PC-9 (cell line): ENCODE data around the gene TOMM5. TPM values are rescaled to one million over a fixed set of nuclear protein-coding genes. Genes with fewer than 3 reads are reported as not detected.

Experiments
- BruUV-seq: library from RNA; stranded (reverse); fragments of 400-500 nt; replicated peaks from 2 replicates; lab custom pipeline; 2021; lab: Mats Ljungman, UMichigan
- CTCF ChIA-PET: fragments of 300-600 bp; sonication (Branson Sonifier 250); formaldehyde crosslinking; loops from one replicate; lab custom pipeline; 2022; ENCODE audit warnings: antibody characterized with exemption; lab: Charles Lee
- POLR2A ChIA-PET: fragments of 300-600 bp; sonication (Branson Sonifier 250); formaldehyde crosslinking; loops from one replicate; lab custom pipeline; 2022; ENCODE audit warnings: antibody characterized with exemption; ENCODE audit not compliant: unreplicated experiment; lab: Charles Lee
- DNase-seq, 2 experiments: peaks; one replicate each; pipeline versions ENCODE4 v3.0.0 to v3.0.0-alpha.2; 2015 to 2022; ENCODE audit warnings: mixed read lengths in 1 of 2
- H2AFZ ChIP-seq: fragments of 200-600 bp; sonication (generic); 2 replicates; pipeline ENCODE4 v1.8.1; 2017; ENCODE audit warnings: antibody characterized with exemption
- H3F3A ChIP-seq: fragments of 200-600 bp; sonication (generic); 2 replicates; pipeline ENCODE4 v1.8.1; 2017; ENCODE audit warnings: antibody characterized with exemption, mild to moderate bottlenecking, low read depth; ENCODE audit not compliant: insufficient read depth
- H3K27ac ChIP-seq: fragments of 200-600 bp; sonication (generic); 2 replicates; pipeline ENCODE4 v1.6.1; 2016; ENCODE audit warnings: mixed run types
- H3K27me3 ChIP-seq: fragments of 200-600 bp; sonication (generic); 2 replicates; pipeline ENCODE4 v1.6.1; 2016; ENCODE audit warnings: low read depth, mixed run types; ENCODE audit not compliant: insufficient read depth
- H3K36me3 ChIP-seq: fragments of 200-600 bp; sonication (generic); 2 replicates; pipeline ENCODE4 v1.6.1; 2016; ENCODE audit warnings: low read depth, mixed run types
- H3K4me1 ChIP-seq: fragments of 200-600 bp; sonication (generic); replicated peaks from 2 replicates; pipeline ENCODE4 v1.6.1; 2016; ENCODE audit warnings: mixed run types; ENCODE audit not compliant: insufficient read depth
- H3K4me2 ChIP-seq: fragments of 200-600 bp; sonication (generic); 2 replicates; pipeline ENCODE4 v1.6.1; 2017; ENCODE audit warnings: mixed run types
- H3K4me3 ChIP-seq: fragments of 200-600 bp; sonication (generic); 2 replicates; pipeline ENCODE4 v1.6.1; 2016; ENCODE audit warnings: mixed run types
- H3K79me2 ChIP-seq: fragments of 200-600 bp; sonication (generic); 2 replicates; pipeline ENCODE4 v1.6.1; 2017; ENCODE audit warnings: low read depth, mixed run types
- H3K9me2 ChIP-seq: fragments of 200-600 bp; sonication (generic); 2 replicates; pipeline ENCODE4 v1.8.1; 2017; ENCODE audit warnings: mild to moderate bottlenecking; ENCODE audit not compliant: insufficient read depth
- H3K9me3 ChIP-seq: fragments of 200-600 bp; sonication (generic); 2 replicates; pipeline ENCODE4 v1.8.1; 2016; ENCODE audit warnings: low read depth; ENCODE audit not compliant: insufficient read depth
- H4K20me1 ChIP-seq: fragments of 200-600 bp; sonication (generic); 2 replicates; pipeline ENCODE4 v1.8.1; 2017; ENCODE audit not compliant: insufficient read depth
- CTCF ChIP-seq: fragments of 200-600 bp; sonication (generic); conservative IDR thresholded peaks from 2 replicates; pipeline ENCODE4 v1.6.1; 2017; ENCODE audit warnings: mixed run types, antibody characterized with exemption, mild to moderate bottlenecking, moderate library complexity
- EZH2 ChIP-seq: fragments of 200-600 bp; sonication (generic); IDR thresholded peaks from 2 replicates; pipeline ENCODE4 v1.8.0; 2017; ENCODE audit warnings: antibody characterized with exemption, low read depth
- intact Hi-C: fragments of 100-400 bp; cut with micrococcal nuclease; formaldehyde crosslinking; loops from one replicate; pipeline ENCODE4 v1.10.0; 2022; ENCODE audit not compliant: unreplicated experiment
- total RNA-seq: library from RNA; stranded (reverse); gene quantifications from 2 replicates; pipeline ENCODE4 v1.2.3, GENCODE V29; 2021

The TOMM5 gene
- total RNA-seq, 1 experiment from 2014 or later: 78.2 TPM

- Histone ChIP-seq H3K4me3 (no peak overlapping the region), H3K4me1 (no peaks in the 10 kb centered on the region), H2AFZ (no peak overlapping the region), H3K9me2 (no peaks in the 10 kb centered on the region), H3K27me3 (no peaks in the 10 kb centered on the region), H3F3A (no peaks in the 10 kb centered on the region), H3K36me3 (no peaks in the 10 kb centered on the region), H4K20me1 (no peaks in the 10 kb centered on the region), H3K9me3 (no peaks in the 10 kb centered on the region), H3K27ac (no peak overlapping the region), H3K4me2 (no peak overlapping the region), H3K79me2 (no peaks in the 10 kb centered on the region)
- DNase-seq: no peak
- BruUV-seq: no TSS peak
- TF ChIP-seq CTCF (no peak), EZH2 (no peak)
- intact Hi-C loops: no loop called here
- ChIA-PET CTCF (no interaction called here), POLR2A (no interaction called here)
Observed at GRCh38 chr9:37620396-37620795, 28.0 kb upstream of the TOMM5 start.

- Histone ChIP-seq H3K9me2 (no peaks in the 10 kb centered on the region), H3K27me3 (no peaks in the 10 kb centered on the region), H3K79me2 (no peaks in the 10 kb centered on the region), H3K4me1 (no peaks in the 10 kb centered on the region), H3K4me3 (no peak overlapping the region), H3K27ac (no peak overlapping the region), H3K4me2 (no peak overlapping the region), H3F3A (no peaks in the 10 kb centered on the region), H3K9me3 (no peaks in the 10 kb centered on the region), H4K20me1 (no peaks in the 10 kb centered on the region), H3K36me3 (no peaks in the 10 kb centered on the region), H2AFZ (no peak overlapping the region)
- BruUV-seq: no TSS peak
- TF ChIP-seq EZH2: no peak
- no peak for TF ChIP-seq CTCF
- ChIA-PET CTCF (no interaction called here), POLR2A (no interaction called here)
- DNase-seq: no peak
- intact Hi-C loops: no loop called here
Observed at GRCh38 chr9:37619806-37620205, 27.4 kb upstream of the TOMM5 start.

GRCh38 chr9:37618817-37619216, 26.4 kb upstream of the TOMM5 start:
- Histone ChIP-seq H2AFZ (no peak overlapping the region), H3K9me2 (no peaks in the 10 kb centered on the region), H3K36me3 (no peaks in the 10 kb centered on the region), H3F3A (no peaks in the 10 kb centered on the region), H3K4me3 (no peak overlapping the region), H3K9me3 (no peaks in the 10 kb centered on the region), H3K4me1 (no peaks in the 10 kb centered on the region), H3K4me2 (no peak overlapping the region), H3K79me2 (no peaks in the 10 kb centered on the region), H3K27me3 (no peaks in the 10 kb centered on the region), H3K27ac (no peak overlapping the region), H4K20me1 (no peaks in the 10 kb centered on the region)
- POLR2A ChIA-PET: no interaction called here
- CTCF ChIA-PET: no interaction called here
- intact Hi-C loops: no loop called here
- TF ChIP-seq EZH2: no peak
- TF ChIP-seq CTCF: no peak
- BruUV-seq: no TSS peak
- DNase-seq: no peak
